IMR-90 (cell line): ENCODE results near the gene SVEP1. TPM values are rescaled to one million over a fixed set of nuclear protein-coding genes. Genes with fewer than 3 reads are reported as not detected.

ENCODE experiments used
- ATAC-seq: fragments of 200-7000 bp; cut with Tn5 transposase; 2 replicates; pipeline ENCODE4 v1.9.1; 2020; ENCODE audit warnings: low read depth, mild to moderate bottlenecking, moderate library complexity
- BruUV-seq: library from RNA; stranded (reverse); fragments of 400-500 nt; replicated peaks from 2 replicates; lab custom pipeline; 2021; lab: Mats Ljungman, UMichigan
- CTCF ChIA-PET: fragments of 300-600 bp; formaldehyde crosslinking; extraction: SDS; loops from one replicate; lab custom pipeline; 2021; ENCODE audit warnings: antibody characterized with exemption; lab: Yijun Ruan, JAX
- POLR2A ChIA-PET: fragments of 300-600 bp; sonication (Branson Sonifier 250); formaldehyde crosslinking; loops from one replicate; lab custom pipeline; 2022; ENCODE audit warnings: antibody characterized with exemption; ENCODE audit not compliant: unreplicated experiment; lab: Charles Lee
- DNase-seq: peaks from one replicate; pipeline ENCODE4 v3.0.0; 2013
- H2AFZ ChIP-seq: replicated peaks from 2 replicates; pipeline ENCODE3; 2013; ENCODE audit warnings: low read length, mild to moderate bottlenecking; ENCODE audit not compliant: poor library complexity
- H2AK5ac ChIP-seq: 2 replicates; pipeline ENCODE4 v1.6.1; 2013; ENCODE audit warnings: low read depth, low read length, inconsistent platforms
- H2AK9ac ChIP-seq: replicated peaks from 2 replicates; pipeline ENCODE3; 2013; ENCODE audit warnings: mild to moderate bottlenecking, low read depth, low read length, moderate library complexity; ENCODE audit not compliant: poor library complexity
- H2BK120ac ChIP-seq: 2 replicates; pipeline ENCODE4 v1.6.1; 2013; ENCODE audit warnings: low read depth, low read length, inconsistent platforms
- H2BK15ac ChIP-seq: 3 replicates; pipeline ENCODE4 v1.6.1; 2013; ENCODE audit warnings: low read depth, low read length, inconsistent platforms
- H2BK20ac ChIP-seq: 2 replicates; pipeline ENCODE4 v1.6.1; 2013; ENCODE audit warnings: low read depth, mild to moderate bottlenecking, inconsistent platforms, low read length, moderate library complexity
- H2BK5ac ChIP-seq: 2 replicates; pipeline ENCODE4 v1.6.1; 2013; ENCODE audit warnings: mild to moderate bottlenecking, low read depth, low read length, inconsistent platforms; ENCODE audit not compliant: poor library complexity, severe bottlenecking
- H3K14ac ChIP-seq: replicated peaks from 2 replicates; pipeline ENCODE4 v1.6.1; 2013; ENCODE audit warnings: low read depth, low read length, inconsistent platforms
- H3K18ac ChIP-seq: 2 replicates; pipeline ENCODE4 v1.6.1; 2013; ENCODE audit warnings: low read depth, low read length, control low read depth
- H3K23ac ChIP-seq: 2 replicates; pipeline ENCODE4 v1.6.1; 2013; ENCODE audit warnings: low read depth, low read length, inconsistent platforms
- H3K27ac ChIP-seq: 2 replicates; pipeline ENCODE4 v1.5.1; 2013; ENCODE audit warnings: mild to moderate bottlenecking, control low read depth, low read length; ENCODE audit not compliant: insufficient read depth
- H3K27me3 ChIP-seq: 2 replicates; pipeline ENCODE4 v1.6.1; 2013; ENCODE audit warnings: low read length; ENCODE audit not compliant: control insufficient read depth, insufficient read depth
- H3K36me3 ChIP-seq: 2 replicates; pipeline ENCODE4 v1.6.1; 2013; ENCODE audit warnings: low read length, mixed read lengths; ENCODE audit not compliant: control insufficient read depth, insufficient read depth
- H3K4ac ChIP-seq: 2 replicates; pipeline ENCODE4 v1.6.1; 2013; ENCODE audit warnings: low read depth, low read length, inconsistent platforms
- H3K4me1 ChIP-seq: 2 replicates; pipeline ENCODE4 v1.6.1; 2013; ENCODE audit warnings: low read length, mixed read lengths; ENCODE audit not compliant: control insufficient read depth, insufficient read depth
- H3K4me2 ChIP-seq: 2 replicates; pipeline ENCODE4 v1.6.1; 2013; ENCODE audit warnings: low read depth, mild to moderate bottlenecking, control low read depth, low read length, moderate library complexity
- H3K4me3 ChIP-seq: 2 replicates; pipeline ENCODE4 v1.5.1; 2013; ENCODE audit warnings: low read depth, mild to moderate bottlenecking, control low read depth, low read length, moderate library complexity; ENCODE audit not compliant: insufficient read depth
- H3K56ac ChIP-seq: 2 replicates; pipeline ENCODE4 v1.6.1; 2013; ENCODE audit warnings: low read length, inconsistent platforms; ENCODE audit not compliant: insufficient read depth; ENCODE audit errors: extremely low read depth
- H3K79me1 ChIP-seq, 2 experiments: 2 replicates each; pipeline ENCODE4 v1.6.1; 2013; ENCODE audit warnings: low read length in 2 of 2, inconsistent platforms in 1 of 2, low read depth in 1 of 2
- H3K9ac ChIP-seq: 2 replicates; pipeline ENCODE4 v1.6.1; 2013; ENCODE audit warnings: low read depth, low read length, control low read depth
- H3K9me1 ChIP-seq: 2 replicates; pipeline ENCODE4 v1.6.1; 2013; ENCODE audit warnings: low read length, inconsistent platforms; ENCODE audit not compliant: insufficient read depth
- H3K9me3 ChIP-seq: 2 replicates; pipeline ENCODE4 v1.6.1; 2013; ENCODE audit warnings: low read length; ENCODE audit not compliant: control insufficient read depth, insufficient read depth
- H4K20me1 ChIP-seq: 2 replicates; pipeline ENCODE4 v1.6.1; 2013; ENCODE audit warnings: low read length, inconsistent platforms; ENCODE audit not compliant: insufficient read depth
- H4K5ac ChIP-seq: 2 replicates; pipeline ENCODE4 v1.6.1; 2013; ENCODE audit warnings: mild to moderate bottlenecking, low read depth, low read length, control low read depth
- H4K8ac ChIP-seq, 2 experiments: 2 replicates each; pipeline ENCODE4 v1.6.1; 2013; ENCODE audit warnings: low read depth in 2 of 2, low read length in 2 of 2, control low read depth in 1 of 2, inconsistent platforms in 1 of 2
- H4K91ac ChIP-seq: 2 replicates; pipeline ENCODE4 v1.6.1; 2013; ENCODE audit warnings: low read depth, low read length, inconsistent platforms; ENCODE audit not compliant: insufficient read depth
- FOS ChIP-seq: fragments of 150-350 bp; IDR thresholded peaks from 2 replicates; pipeline ENCODE4 v1.6.1; 2016; ENCODE audit warnings: low read depth, low read length
- MAZ ChIP-seq: IDR thresholded peaks from 2 replicates; pipeline ENCODE4 v1.6.1; 2012; ENCODE audit warnings: low read depth, mild to moderate bottlenecking, low read length, improper control_type of control experiment, moderate library complexity, borderline replicate concordance
- MXI1 ChIP-seq: IDR thresholded peaks from 2 replicates; pipeline ENCODE4 v1.6.1; 2012; ENCODE audit warnings: low read depth, mild to moderate bottlenecking, low read length, moderate library complexity, borderline replicate concordance
- NFE2L2 ChIP-seq: fragments of 150-350 bp; IDR thresholded peaks from 2 replicates; pipeline ENCODE4 v1.6.1; 2016; ENCODE audit warnings: low read depth, mild to moderate bottlenecking, low read length
- POLR2A ChIP-seq: IDR thresholded peaks from 2 replicates; pipeline ENCODE4 v1.6.1; 2012; ENCODE audit warnings: mild to moderate bottlenecking, low read depth, low read length
- WGBS, 2 experiments: methylation state at CpG; one replicate each; pipeline versions ENCODE4 v1.1.5 to v1.1.7; 2013; ENCODE audit warnings: missing lambda C conversion rate in 2 of 2; ENCODE audit not compliant: insufficient read length in 1 of 2; ENCODE audit errors: extremely low coverage in 2 of 2; 5-methylcytosine and 5-hydroxymethylcytosine counted together
- dilution Hi-C: fragments of 300-500 bp; cut with HindIII; formaldehyde crosslinking; loops from one replicate; pipeline ENCODE4 v1.14.3; 2018; ENCODE audit warnings: low sequenced_read_pairs; ENCODE audit not compliant: unreplicated experiment
- in situ Hi-C: fragments of 300-500 bp; cut with MboI; formaldehyde crosslinking; loops from 3 replicates; pipeline ENCODE4 v1.14.3; 2019; ENCODE audit warnings: low sequenced_read_pairs, inconsistent platforms, mixed read lengths
- intact Hi-C: fragments of 100-400 bp; cut with micrococcal nuclease; formaldehyde crosslinking; loops from 2 replicates; pipeline ENCODE4 v1.10.0; 2022
- polyA plus RNA-seq, 3 experiments: library from polyadenylated mRNA; depleted of rRNA; stranded (reverse); fragments of >200 nt; gene quantifications; 2 replicates each; pipeline ENCODE4 v1.2.3, GENCODE V29; 2012; ENCODE audit warnings: low replicate concordance in 1 of 3
- total RNA-seq: library from RNA; depleted of rRNA; stranded (reverse); fragments of >200 nt; gene quantifications from 2 replicates; pipeline ENCODE4 v1.2.3, GENCODE V29; 2012

The SVEP1 gene
- total and polyA plus RNA-seq, 2 of the 4 experiments (the other 2 are of a cell fraction) = 4.8 to 16.7 TPM

- H3K36me3 ChIP-seq = peaks cover 10% of the 10 kb centered on the region
- H3K14ac ChIP-seq = no peak overlapping the region
- no peak overlapping the region for H2AFZ ChIP-seq
- H2BK120ac ChIP-seq = no peak overlapping the region
- ATAC-seq = no peak
- H3K27ac ChIP-seq = no peak overlapping the region
- H4K20me1 ChIP-seq = no peaks in the 10 kb centered on the region
- no peak overlapping the region for H4K8ac ChIP-seq
- no peak overlapping the region for H2BK15ac ChIP-seq
- no peak overlapping the region for H3K56ac ChIP-seq
- no peak overlapping the region for H2BK20ac ChIP-seq
- H3K18ac ChIP-seq = no peak overlapping the region
- no peaks in the 10 kb centered on the region; the same call in 1 of the 2 replicates for H3K9me1 ChIP-seq
- DNase-seq = no peak
- H4K5ac ChIP-seq = no peak overlapping the region
- no peak overlapping the region for H3K4me2 ChIP-seq
- no peak overlapping the region for H3K4ac ChIP-seq
- no CpG with 5 or more reads among the region's 2 CpGs for WGBS, 2 experiments
- no peak for TF ChIP-seq POLR2A
- TF ChIP-seq FOS = no peak
- TF ChIP-seq NFE2L2 = no peak
- TF ChIP-seq MAZ = no peak
- TF ChIP-seq MXI1 = no peak
- no peak overlapping the region for H2BK5ac ChIP-seq
- H3K9me3 ChIP-seq = peaks cover 2% of the 10 kb centered on the region; the same call in 1 of the 2 replicates
- no peak overlapping the region for H2AK5ac ChIP-seq
- no peak overlapping the region for H4K91ac ChIP-seq
- ChIA-PET CTCF (no interaction called here), POLR2A (no interaction called here)
- H2AK9ac ChIP-seq = no peak overlapping the region
- BruUV-seq = no TSS peak
- no peak overlapping the region for H3K9ac ChIP-seq
- no peaks in the 10 kb centered on the region for H3K27me3 ChIP-seq
- in situ Hi-C loops (no loop called here), dilution Hi-C loops (no loop called here), intact Hi-C loops (loop anchor here (2.0 kb wide), 1 partner anchor 171 kb away; no protein-coding TSS in a partner anchor)
- H3K79me1 ChIP-seq = no peaks in the 10 kb centered on the region
- no peak overlapping the region for H3K4me3 ChIP-seq
- H3K4me1 ChIP-seq = no peaks in the 10 kb centered on the region
- no peak overlapping the region for H3K23ac ChIP-seq
Observed at GRCh38 chr9:110451726-110452125, 127.8 kb downstream of the SVEP1 start.
